H1 (cell line): ENCODE measurements around the gene FAM25A. TPM values are rescaled to one million over a fixed set of nuclear protein-coding genes. Genes with fewer than 3 reads are reported as not detected.
"Not testable (repeated sequence)": the region's sequence is repeated elsewhere in the genome, so short reads cannot be mapped to it uniquely, and the experiment has no call there.

Source experiments
- CTCF ChIA-PET: fragments of 300-600 bp; sonication (Branson Sonifier 250); formaldehyde crosslinking; loops from one replicate; lab custom pipeline; 2021; ENCODE audit not compliant: partially characterized antibody; lab: Charles Lee
- POLR2A ChIA-PET: fragments of 300-600 bp; sonication (Branson Sonifier 250); formaldehyde crosslinking; loops from one replicate; lab custom pipeline; 2021; ENCODE audit warnings: inconsistent platforms; ENCODE audit not compliant: partially characterized antibody; lab: Charles Lee
- DNase-seq, 2 experiments: peaks; one replicate each; pipeline versions ENCODE4 v3.0.0 to v3.0.0-alpha.2; 2010 to 2022; ENCODE audit warnings: low spot score in 2 of 2, low read depth in 1 of 2, mixed read lengths in 1 of 2
- FAIRE-seq: peaks from 2 replicates; lab custom pipeline; 2011; peaks lifted over from hg19 to GRCh38; lab: Jason Lieb, UNC
- H2AFZ ChIP-seq: 2 replicates; pipeline ENCODE4 v1.8.1; 2012; ENCODE audit warnings: low read length, inconsistent platforms
- H2AK5ac ChIP-seq: 2 replicates; pipeline ENCODE4 v1.6.1; 2013; ENCODE audit warnings: low read depth, low read length
- H2BK120ac ChIP-seq: replicated peaks from 2 replicates; pipeline ENCODE3; 2013; ENCODE audit warnings: low read depth, low read length, inconsistent platforms
- H2BK12ac ChIP-seq: 2 replicates; pipeline ENCODE4 v1.6.1; 2013; ENCODE audit warnings: low read depth, low read length
- H2BK15ac ChIP-seq: 2 replicates; pipeline ENCODE4 v1.6.1; 2013; ENCODE audit warnings: low read length
- H2BK20ac ChIP-seq: 2 replicates; pipeline ENCODE4 v1.6.1; 2013; ENCODE audit warnings: low read length
- H2BK5ac ChIP-seq: 2 replicates; pipeline ENCODE4 v1.6.1; 2013; ENCODE audit warnings: low read depth, low read length
- H3K14ac ChIP-seq: 2 replicates; pipeline ENCODE4 v1.6.1; 2013; ENCODE audit warnings: inconsistent platforms; ENCODE audit not compliant: insufficient read length
- H3K18ac ChIP-seq: 2 replicates; pipeline ENCODE4 v1.6.1; 2013; ENCODE audit warnings: low read length; ENCODE audit errors: extremely low read depth
- H3K23ac ChIP-seq: 2 replicates; pipeline ENCODE4 v1.6.1; 2013; ENCODE audit warnings: inconsistent platforms; ENCODE audit not compliant: insufficient read length
- H3K23me2 ChIP-seq: 2 replicates; pipeline ENCODE4 v1.6.1; 2013; ENCODE audit warnings: low read depth, low read length
- H3K27ac ChIP-seq: 2 replicates; pipeline ENCODE4 v1.6.1; 2011; ENCODE audit warnings: low read depth, low read length, inconsistent platforms
- H3K27me3 ChIP-seq, 4 experiments: replicated peaks in 1 of 4; 1 replicate in 1 of 4; 2 replicates in 3 of 4; pipeline versions ENCODE4 v1.6.1 to v1.8.1; 2011 to 2013; ENCODE audit warnings: low read length in 3 of 4, mild to moderate bottlenecking in 3 of 4, inconsistent platforms in 2 of 4, mixed read lengths in 2 of 4, moderate library complexity in 1 of 4; ENCODE audit not compliant: control insufficient read depth in 3 of 4, insufficient read depth in 3 of 4; ENCODE audit errors: extremely low read depth in 1 of 4
- H3K36me3 ChIP-seq, 4 experiments: 2 replicates each; pipeline versions ENCODE4 v1.6.1 to v1.8.1; 2011 to 2013; ENCODE audit warnings: mild to moderate bottlenecking in 4 of 4, low read length in 3 of 4, moderate library complexity in 2 of 4, control low read depth in 1 of 4, inconsistent platforms in 1 of 4; ENCODE audit not compliant: insufficient read depth in 4 of 4, control insufficient read depth in 2 of 4
- H3K4ac ChIP-seq: replicated peaks from 2 replicates; pipeline ENCODE3; 2013; ENCODE audit warnings: low read length, low read depth, mixed read lengths, inconsistent platforms; ENCODE audit not compliant: insufficient read length
- H3K4me1 ChIP-seq, 4 experiments: replicated peaks in 1 of 4; 1 replicate in 1 of 4; 2 replicates in 3 of 4; pipeline versions ENCODE4 v1.6.1 to v1.8.1; 2011 to 2013; ENCODE audit warnings: low read length in 3 of 4, inconsistent platforms in 2 of 4, mixed read lengths in 1 of 4; ENCODE audit not compliant: insufficient read depth in 4 of 4, control insufficient read depth in 3 of 4
- H3K4me2 ChIP-seq, 2 experiments: 2 replicates each; pipeline versions ENCODE4 v1.6.1 to v1.8.1; 2011 to 2013; ENCODE audit warnings: low read depth in 2 of 2, low read length in 2 of 2, control low read depth in 1 of 2, inconsistent platforms in 1 of 2, mild to moderate bottlenecking in 1 of 2; ENCODE audit not compliant: insufficient read depth in 1 of 2
- H3K4me3 ChIP-seq, 4 experiments: fragments of 200-600, 300-600 bp in 1 of 4; sonication (generic), shearing (Covaris generic), sonication (Bioruptor Twin) in 1 of 4; 2 replicates each; pipeline versions ENCODE4 v1.5.1 to v1.8.1; 2011 to 2016; ENCODE audit warnings: low read length in 4 of 4, low read depth in 3 of 4, control low read depth in 2 of 4, inconsistent platforms in 2 of 4, mild to moderate bottlenecking in 2 of 4, mixed read lengths in 1 of 4, moderate library complexity in 1 of 4; ENCODE audit not compliant: insufficient read depth in 2 of 4; ENCODE audit errors: extremely low read depth in 1 of 4
- H3K56ac ChIP-seq: replicated peaks from 2 replicates; pipeline ENCODE3; 2013; ENCODE audit warnings: low read depth, mild to moderate bottlenecking, mixed read lengths, low read length, inconsistent platforms; ENCODE audit not compliant: insufficient read length
- H3K79me1 ChIP-seq: 2 replicates; pipeline ENCODE4 v1.6.1; 2013; ENCODE audit warnings: low read depth, low read length, control low read depth
- H3K79me2 ChIP-seq, 2 experiments: 2 replicates each; pipeline versions ENCODE4 v1.6.1 to v1.8.1; 2012 to 2013; ENCODE audit warnings: low read length in 2 of 2, mild to moderate bottlenecking in 2 of 2, inconsistent platforms in 1 of 2; ENCODE audit not compliant: insufficient read depth in 2 of 2, control insufficient read depth in 1 of 2
- H3K9ac ChIP-seq, 4 experiments: replicated peaks in 1 of 4; 1 replicate in 1 of 4; 2 replicates in 3 of 4; pipeline versions ENCODE4 v1.6.1 to v1.8.1; 2011 to 2013; ENCODE audit warnings: low read depth in 3 of 4, low read length in 3 of 4, control low read depth in 2 of 4, mild to moderate bottlenecking in 2 of 4, moderate library complexity in 2 of 4, inconsistent platforms in 1 of 4; ENCODE audit errors: extremely low read depth in 1 of 4
- H3K9me3 ChIP-seq, 2 experiments: 2 replicates each; pipeline versions ENCODE4 v1.6.1 to v1.8.1; 2012 to 2013; ENCODE audit warnings: mild to moderate bottlenecking in 2 of 2, moderate library complexity in 2 of 2, control low read depth in 1 of 2, inconsistent platforms in 1 of 2, low read depth in 1 of 2, low read length in 1 of 2, mixed read lengths in 1 of 2; ENCODE audit not compliant: insufficient read depth in 2 of 2
- H4K20me1 ChIP-seq, 2 experiments: replicated peaks in 1 of 2; 2 replicates each; pipeline versions ENCODE3 to v1.8.1; 2011 to 2013; ENCODE audit warnings: inconsistent platforms in 2 of 2, low read length in 2 of 2, mild to moderate bottlenecking in 1 of 2; ENCODE audit not compliant: insufficient read depth in 2 of 2, control insufficient read depth in 1 of 2
- H4K5ac ChIP-seq: 2 replicates; pipeline ENCODE4 v1.6.1; 2013; ENCODE audit warnings: low read length, low read depth, mixed read lengths, inconsistent platforms; ENCODE audit not compliant: insufficient read length
- H4K8ac ChIP-seq: 2 replicates; pipeline ENCODE4 v1.8.0; 2013; ENCODE audit warnings: mild to moderate bottlenecking, moderate library complexity, low read length, inconsistent platforms; ENCODE audit not compliant: insufficient read depth; ENCODE audit errors: extremely low read depth
- H4K91ac ChIP-seq: replicated peaks from 2 replicates; pipeline ENCODE3; 2013; ENCODE audit warnings: low read length, mixed read lengths, inconsistent platforms; ENCODE audit not compliant: insufficient read length
- CREB1 ChIP-seq: IDR thresholded peaks from 2 replicates; pipeline ENCODE4 v1.6.1; 2012; ENCODE audit warnings: inconsistent platforms
- WGBS, 2 experiments: shearing (Covaris generic) in 1 of 2; methylation state at CpG; one replicate each; pipeline versions ENCODE4 v1.1.6 to v1.1.7; 2013 to 2015; ENCODE audit warnings: low lambda C conversion rate in 2 of 2, mixed read lengths in 2 of 2, inconsistent platforms in 1 of 2, low coverage in 1 of 2, missing lambda C conversion rate in 1 of 2; ENCODE audit not compliant: insufficient replicate concordance in 2 of 2, insufficient coverage in 1 of 2, insufficient read length in 1 of 2; ENCODE audit errors: extremely low coverage in 1 of 2, missing lambda C conversion rate in 1 of 2; 5-methylcytosine and 5-hydroxymethylcytosine counted together
- polyA plus RNA-seq, 7 experiments: library from polyadenylated mRNA; depleted of rRNA in 3 of 7; stranded (reverse) in 5 of 7; unstranded in 2 of 7; fragments of >200 nt in 5 of 7; fragments of 200-250 nt in 2 of 7; gene quantifications; 1 replicate in 5 of 7; 2 replicates in 1 of 7; 4 replicates in 1 of 7; pipeline versions ENCODE4 v1.2.1 to v1.2.3, GENCODE V29; 2011 to 2013; ENCODE audit warnings: missing spikeins in 2 of 7, mixed read lengths in 2 of 7
- total RNA-seq: library from RNA; stranded (reverse); fragmentation: NEBNext Ultra II Directional; extraction: Animal tissue kit (Norgen Biotek cat#: 25700); gene quantifications from 2 replicates; pipeline ENCODE4 v1.2.1, GENCODE V29; 2021

Gene FAM25A
- total and polyA plus RNA-seq, 2 of the 8 experiments (the other 6 are each of a cell fraction or from before 2014, with no cell fraction given): not detected

GRCh38 chr10:87038786-87039185 is 18.7 kb downstream of the FAM25A start:
- no peak overlapping the region for H3K23ac ChIP-seq
- no peak overlapping the region for H2AFZ ChIP-seq
- no peak overlapping the region for H3K9ac ChIP-seq
- no peak overlapping the region for H3K14ac ChIP-seq
- H2BK5ac ChIP-seq: no peak overlapping the region
- H3K4me2 ChIP-seq: no peak overlapping the region
- H3K18ac ChIP-seq: no peak overlapping the region
- ChIA-PET CTCF (interaction anchor here (0.9 to 1.8 kb wide), 3 partner anchors 72 to 110 kb away, joined by 3 to 6 read pairs (median 3); no protein-coding TSS in a partner anchor), POLR2A (interaction anchor here (0.7 kb wide), 1 partner anchor 9 kb away, joined by 3 read pairs; no protein-coding TSS in a partner anchor)
- no peak overlapping the region for H2BK15ac ChIP-seq
- H4K5ac ChIP-seq: no peak overlapping the region
- H2BK20ac ChIP-seq: no peak overlapping the region
- H2BK12ac ChIP-seq: no peak overlapping the region
- no peak overlapping the region for H3K4ac ChIP-seq
- H3K79me1 ChIP-seq: no peaks in the 10 kb centered on the region
- H4K8ac ChIP-seq: no peak overlapping the region
- TF ChIP-seq CREB1: no peak
- 86% methylated on average over 2 of the region's 2 CpGs; no CpG with 5 or more reads in 1 of the 2 experiments for WGBS, 2 experiments
- H2AK5ac ChIP-seq: no peak overlapping the region
- no peaks in the 10 kb centered on the region for H3K27me3 ChIP-seq
- no peak for DNase-seq
- no peaks in the 10 kb centered on the region for H4K20me1 ChIP-seq
- H3K9me3 ChIP-seq: no peaks in the 10 kb centered on the region
- H4K91ac ChIP-seq: no peak overlapping the region
- H3K23me2 ChIP-seq: no peaks in the 10 kb centered on the region
- no peak overlapping the region for H3K4me3 ChIP-seq
- H3K36me3 ChIP-seq: no peaks in the 10 kb centered on the region
- H3K27ac ChIP-seq: no peak overlapping the region
- 0 out of 7 replicates have a peak, but pooled peaks cover 0 to 2% (median 0%) of the 10 kb centered on the region in 4 experiments for H3K4me1 ChIP-seq
- no peak overlapping the region for H2BK120ac ChIP-seq
- H3K79me2 ChIP-seq: no peaks in the 10 kb centered on the region
- H3K56ac ChIP-seq: no peak overlapping the region
- FAIRE-seq: no peak

GRCh38 chr10:87043579-87043978 is 23.5 kb downstream of the FAM25A start:
- not testable (repeated sequence) for FAIRE-seq, H3K23me2 ChIP-seq, H3K4ac ChIP-seq, H3K4me2 ChIP-seq, H3K27me3 ChIP-seq, H3K56ac ChIP-seq, H3K23ac ChIP-seq, H4K91ac ChIP-seq, H2BK20ac ChIP-seq, H3K36me3 ChIP-seq, H2BK15ac ChIP-seq, H4K5ac ChIP-seq, H2AK5ac ChIP-seq, H3K79me1 ChIP-seq, H3K9ac ChIP-seq, H3K79me2 ChIP-seq, H3K18ac ChIP-seq, H3K4me1 ChIP-seq, DNase-seq, H4K20me1 ChIP-seq, H3K14ac ChIP-seq, H2BK120ac ChIP-seq, H4K8ac ChIP-seq, H3K27ac ChIP-seq, H3K9me3 ChIP-seq, H2BK5ac ChIP-seq, H2AFZ ChIP-seq, H2BK12ac ChIP-seq, H3K4me3 ChIP-seq
- CTCF ChIA-PET: interaction anchor here (1.1 to 1.6 kb wide), 4 partner anchors 77 to 105 kb away, joined by 3 to 5 read pairs (median 4); no protein-coding TSS in a partner anchor
- POLR2A ChIA-PET: interaction anchor here (1.2 to 1.9 kb wide), 2 partner anchors 10 to 365 kb away, joined by 3 to 4 read pairs; no protein-coding TSS in a partner anchor
- WGBS, 2 experiments: 77% methylated on average over 7 of the region's 7 CpGs; no CpG with 5 or more reads in 1 of the 2 experiments
